Neural cell (in vitro differentiated cells): ENCODE measurements around the gene SECISBP2L. TPM values are rescaled to one million over a fixed set of nuclear protein-coding genes. Genes with fewer than 3 reads are reported as not detected.

ENCODE experiments used
- H2AFZ ChIP-seq: fragments of 200-600, 300-800 bp; sonication (generic), shearing (Covaris generic); 2 replicates; pipeline ENCODE4 v1.6.0; 2014; ENCODE audit warnings: low read depth, mild to moderate bottlenecking, antibody characterized with exemption, low read length, moderate library complexity
- H3F3A ChIP-seq: fragments of 200-600 bp; shearing (Covaris generic); 2 replicates; pipeline ENCODE4 v1.6.1; 2016; ENCODE audit warnings: mild to moderate bottlenecking, moderate library complexity, mixed read lengths, antibody characterized with exemption, low read length; ENCODE audit not compliant: insufficient read depth, poor library complexity, severe bottlenecking
- H3K27ac ChIP-seq: fragments of 200-600, 300-800 bp; sonication (generic), shearing (Covaris generic); 2 replicates; pipeline ENCODE4 v1.5.1; 2014; ENCODE audit warnings: mild to moderate bottlenecking, low read length, moderate library complexity
- H3K27me3 ChIP-seq: fragments of 300-800, 200-600 bp; sonication (generic), shearing (Covaris generic); 2 replicates; pipeline ENCODE4 v1.6.0; 2014; ENCODE audit warnings: mild to moderate bottlenecking, low read depth, low read length, moderate library complexity; ENCODE audit not compliant: insufficient read depth
- H3K36me3 ChIP-seq: fragments of 300-800, 200-600 bp; sonication (generic), shearing (Covaris generic); 2 replicates; pipeline ENCODE4 v1.5.1; 2014; ENCODE audit warnings: mild to moderate bottlenecking, antibody characterized with exemption, low read length, moderate library complexity; ENCODE audit not compliant: insufficient read depth
- H3K4me2 ChIP-seq: fragments of 300-800, 200-600 bp; sonication (generic), shearing (Covaris generic); 2 replicates; pipeline ENCODE4 v1.6.0; 2014; ENCODE audit warnings: mild to moderate bottlenecking, low read length
- H3K4me3 ChIP-seq: fragments of 300-800, 200-600 bp; sonication (generic), shearing (Covaris generic); 2 replicates; pipeline ENCODE4 v1.5.1; 2014; ENCODE audit warnings: mild to moderate bottlenecking, low read length, moderate library complexity
- H3K79me2 ChIP-seq: fragments of 200-600 bp; shearing (Covaris generic); replicated peaks from 2 replicates; pipeline ENCODE4 v1.6.0; 2014; ENCODE audit warnings: mild to moderate bottlenecking, low read length, moderate library complexity; ENCODE audit not compliant: insufficient read depth
- H3K9ac ChIP-seq: fragments of 300-800, 200-600 bp; sonication (generic), shearing (Covaris generic); 2 replicates; pipeline ENCODE4 v1.6.1; 2016; ENCODE audit warnings: mild to moderate bottlenecking, low read length, mixed read lengths
- H3K9me2 ChIP-seq: fragments of 200-600 bp; shearing (Covaris generic); 2 replicates; pipeline ENCODE4 v1.6.1; 2016; ENCODE audit warnings: mild to moderate bottlenecking, low read length, mixed read lengths; ENCODE audit not compliant: insufficient read depth
- H3K9me3 ChIP-seq: fragments of 200-600, 300-800 bp; sonication (generic), shearing (Covaris generic); 2 replicates; pipeline ENCODE4 v1.6.1; 2016; ENCODE audit warnings: mild to moderate bottlenecking, mixed run types, low read length, moderate library complexity, mixed read lengths
- H4K20me1 ChIP-seq: fragments of 200-600 bp; shearing (Covaris generic); 2 replicates; pipeline ENCODE4 v1.6.1; 2016; ENCODE audit warnings: mild to moderate bottlenecking, mixed run types; ENCODE audit not compliant: insufficient read depth
- CTCF ChIP-seq: fragments of 450-650 bp; IDR thresholded peaks from 2 replicates; pipeline ENCODE4 v1.5.1; 2014; ENCODE audit warnings: antibody characterized with exemption, mild to moderate bottlenecking, moderate library complexity; ENCODE audit not compliant: poor library complexity, severe bottlenecking
- EP300 ChIP-seq: fragments of 450-650 bp; conservative IDR thresholded peaks from 2 replicates; pipeline ENCODE4 v1.6.1; 2014; ENCODE audit warnings: antibody characterized with exemption, mild to moderate bottlenecking, moderate library complexity; ENCODE audit not compliant: poor library complexity, severe bottlenecking
- EZH2 ChIP-seq: fragments of 200-600, 300-800 bp; shearing (Covaris generic), sonication (generic); IDR thresholded peaks from 2 replicates; pipeline ENCODE4 v1.6.1; 2014; ENCODE audit warnings: antibody characterized with exemption, low read length, borderline replicate concordance, mild to moderate bottlenecking; ENCODE audit not compliant: insufficient read depth, poor library complexity, severe bottlenecking
- MXI1 ChIP-seq: fragments of 450-650 bp; conservative IDR thresholded peaks from 2 replicates; pipeline ENCODE4 v1.6.1; 2014; ENCODE audit warnings: antibody characterized with exemption, mild to moderate bottlenecking; ENCODE audit not compliant: poor library complexity, severe bottlenecking
- POLR2AphosphoS5 ChIP-seq: IDR thresholded peaks from 2 replicates; pipeline ENCODE4 v1.6.1; 2012
- RAD21 ChIP-seq: fragments of 450-650 bp; conservative IDR thresholded peaks from 2 replicates; pipeline ENCODE4 v1.6.1; 2014; ENCODE audit warnings: antibody characterized with exemption, mild to moderate bottlenecking, moderate library complexity
- REST ChIP-seq: IDR thresholded peaks from 2 replicates; pipeline ENCODE4 v1.6.1; 2012; ENCODE audit warnings: borderline replicate concordance
- SMC3 ChIP-seq: fragments of 450-650 bp; conservative IDR thresholded peaks from 2 replicates; pipeline ENCODE4 v1.6.1; 2014; ENCODE audit warnings: antibody characterized with exemption, mild to moderate bottlenecking, moderate library complexity; ENCODE audit not compliant: poor library complexity
- TAF1 ChIP-seq: IDR thresholded peaks from 2 replicates; pipeline ENCODE4 v1.6.1; 2012; ENCODE audit warnings: low read depth
- polyA plus RNA-seq: library from polyadenylated mRNA; depleted of rRNA; stranded (reverse); fragments of >200 nt; gene quantifications from 2 replicates; pipeline ENCODE4 v1.2.3, GENCODE V29; 2014

The SECISBP2L gene
- polyA plus RNA-seq, 1 donor from 2014 or later: 45.9 TPM

- H3K36me3 ChIP-seq: no peaks in the 10 kb centered on the region
- no peaks in the 10 kb centered on the region for H4K20me1 ChIP-seq
- no peak overlapping the region for H3K27ac ChIP-seq
- no peak overlapping the region for H3K4me3 ChIP-seq
- TF ChIP-seq EP300: no peak
- no peak for TF ChIP-seq CTCF
- no peaks in the 10 kb centered on the region for H3K79me2 ChIP-seq
- no peak overlapping the region for H3K9ac ChIP-seq
- no peaks in the 10 kb centered on the region for H3K9me2 ChIP-seq
- no peaks in the 10 kb centered on the region for H3K9me3 ChIP-seq
- H3K27me3 ChIP-seq: no peaks in the 10 kb centered on the region
- no peaks in the 10 kb centered on the region for H3F3A ChIP-seq
- H2AFZ ChIP-seq: no peak overlapping the region
- no peak overlapping the region for H3K4me2 ChIP-seq
These were observed 48.7 kb upstream of the SECISBP2L start for GRCh38 chr15:49094923-49095322.

- no peak overlapping the region for H3K27ac ChIP-seq
These were observed 47.2 kb upstream of the SECISBP2L start for GRCh38 chr15:49093252-49094105.

More at GRCh38 chr15:49093252-49094105, 47.2 kb upstream of the SECISBP2L start:
- Histone ChIP-seq H3K9me3 (no peaks in the 10 kb centered on the region), H3K27me3 (no peaks in the 10 kb centered on the region), H3K9ac (no peak overlapping the region), H3F3A (no peaks in the 10 kb centered on the region), H3K79me2 (no peaks in the 10 kb centered on the region), H4K20me1 (no peaks in the 10 kb centered on the region), H3K4me3 (no peak overlapping the region), H2AFZ (no peak overlapping the region), H3K9me2 (no peaks in the 10 kb centered on the region), H3K4me2 (no peak overlapping the region), H3K36me3 (no peaks in the 10 kb centered on the region)
- TF ChIP-seq TAF1 (no peak), EZH2 (no peak), REST (no peak), SMC3 (no peak), POLR2AphosphoS5 (no peak), CTCF (no peak), EP300 (no peak), RAD21 (no peak), MXI1 (no peak)
